Measurements from ENCODE around the gene CTBP2.
"Not testable (repeated sequence)": the region's sequence is repeated elsewhere in the genome, so short reads cannot be mapped to it uniquely, and the experiment has no call there.

The CTBP2 gene

GRCh38 chr10:125186431-125187170 is 26.2 kb upstream of the CTBP2 start:
- no peak for DNase-seq

DNA sequence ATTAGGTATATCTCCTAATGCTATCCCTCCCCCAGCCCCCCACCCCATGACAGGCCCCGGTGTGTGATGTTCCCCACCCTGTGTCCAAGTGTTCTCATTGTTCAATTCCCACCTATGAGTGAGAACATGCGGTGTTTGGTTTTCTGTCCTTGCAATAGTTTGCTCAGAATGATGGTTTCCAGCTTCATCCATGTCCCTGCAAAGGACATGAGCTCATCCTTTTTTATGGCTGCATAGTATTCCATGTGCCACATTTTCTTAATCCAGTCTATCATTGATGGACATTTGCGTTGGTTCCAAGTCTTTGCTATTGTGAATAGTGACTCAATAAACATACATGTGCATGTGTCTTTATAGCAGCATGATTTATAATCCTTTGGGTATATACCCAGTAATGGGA is 18.7 kb upstream of the CTBP2 start:
- not testable (repeated sequence) for DNase-seq

GRCh38 chr10:125177641-125178640 is 17.6 kb upstream of the CTBP2 start:
- DNase-seq = no peak

- no peak for DNase-seq
Observed at GRCh38 chr10:125175807-125176206, 15.4 kb upstream of the CTBP2 start.

DNA sequence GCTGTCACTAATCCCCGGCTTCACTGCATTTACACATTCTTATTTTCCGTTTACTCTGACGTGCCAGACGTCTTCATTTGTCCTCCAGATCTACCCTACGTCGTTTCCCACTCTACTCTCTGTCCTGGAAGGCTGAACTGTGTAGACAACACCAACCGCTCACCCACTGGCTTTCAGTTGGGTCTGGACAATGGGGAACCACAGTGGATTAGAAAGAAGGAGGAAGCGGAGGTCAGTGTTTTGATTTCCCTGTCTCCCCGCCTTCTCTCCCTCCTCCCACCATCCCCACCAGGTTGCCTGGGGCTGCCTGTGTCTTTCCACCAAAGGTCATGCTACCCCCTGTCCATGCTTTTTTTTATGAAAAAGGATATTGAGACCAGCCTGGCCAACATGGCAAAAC is 14.0 kb upstream of the CTBP2 start:
- DNase-seq = no peak

DNA sequence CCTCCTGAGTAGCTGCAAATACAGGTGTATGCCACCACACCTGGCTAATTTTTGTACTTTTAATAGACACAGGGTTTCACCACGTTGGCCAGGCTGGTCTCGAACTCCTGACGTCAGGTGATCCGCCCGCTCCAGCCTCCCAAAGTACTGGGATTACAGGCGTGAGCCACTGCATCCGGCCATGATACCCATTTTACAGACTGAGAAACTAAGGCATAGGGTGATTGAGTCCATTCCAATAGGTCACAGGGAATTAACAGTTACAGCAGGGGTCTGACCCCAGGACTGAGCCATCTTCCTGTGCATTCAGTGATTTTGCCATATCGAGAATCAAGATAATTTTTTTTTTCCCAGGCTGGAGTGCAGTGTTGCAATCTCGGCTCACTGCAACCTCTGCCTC is 12.3 kb upstream of the CTBP2 start:
- no peak for DNase-seq

DNA sequence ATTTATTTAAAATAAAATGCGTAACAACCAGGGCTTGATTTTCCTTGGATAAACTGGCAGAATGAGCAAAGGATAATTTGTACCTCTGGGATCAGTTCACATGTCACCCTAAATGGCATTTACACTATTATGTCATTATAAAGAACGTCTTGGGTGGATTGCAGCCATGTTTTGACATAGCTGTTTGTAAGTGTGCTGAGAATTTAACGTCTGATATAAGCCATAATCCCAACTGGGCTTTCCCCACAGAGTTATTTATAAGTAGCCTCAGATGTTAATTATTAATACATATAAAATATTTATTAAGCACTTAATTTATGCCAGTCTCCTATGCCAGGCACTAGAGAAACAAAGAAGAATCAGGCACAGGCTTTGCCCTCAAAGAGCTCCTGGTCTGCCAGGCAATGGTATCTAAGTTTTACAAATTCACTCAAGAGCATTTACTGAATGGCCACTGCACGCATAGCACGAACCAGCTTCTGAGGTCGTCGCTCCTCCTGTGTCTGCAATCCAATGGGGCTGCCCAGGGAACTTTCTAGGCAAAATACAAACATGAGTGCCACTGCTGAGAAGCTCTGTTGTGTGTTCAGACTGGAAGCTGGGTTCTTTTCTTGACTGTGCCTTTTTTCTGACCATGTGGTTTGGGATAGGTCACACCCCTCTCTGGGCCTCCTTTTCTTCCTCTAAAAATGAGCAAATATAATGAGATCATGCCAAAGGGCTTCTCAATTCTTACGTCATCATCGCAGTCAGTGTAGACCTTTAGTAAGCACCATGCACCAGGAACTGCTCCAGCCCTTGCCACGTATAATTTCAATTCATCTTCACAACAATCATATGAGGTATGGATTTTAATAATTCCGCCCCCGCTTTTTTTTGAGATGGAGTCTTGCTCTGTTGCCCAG is 11.3 kb upstream of the CTBP2 start:
- DNase-seq = no peak

GRCh38 chr10:125169915-125170314 is 9.6 kb upstream of the CTBP2 start:
- DNase-seq = no peak

DNA sequence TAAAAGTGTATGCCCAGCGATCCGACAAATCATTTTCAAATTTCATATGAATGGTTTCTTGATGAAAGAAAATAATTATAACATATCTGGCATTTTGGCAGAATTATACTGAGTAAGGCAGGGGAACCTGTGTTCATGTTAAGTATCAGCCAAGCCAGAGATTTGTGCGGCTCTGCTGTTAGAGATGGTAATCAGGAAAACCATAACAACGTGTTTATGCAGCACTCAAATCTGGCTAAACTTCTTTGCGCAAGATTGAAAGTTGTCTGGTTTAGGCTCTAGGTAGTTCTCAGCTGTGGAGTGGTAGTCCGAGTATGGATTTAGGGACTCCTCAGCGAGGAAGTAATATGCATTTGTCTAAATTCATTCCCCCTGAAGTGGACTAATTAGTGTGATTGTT is 8.9 kb upstream of the CTBP2 start:
- no peak for DNase-seq

- DNase-seq = no peak
Observed at GRCh38 chr10:125166658-125167057, 6.3 kb upstream of the CTBP2 start.

- no peak for DNase-seq
Observed at GRCh38 chr10:125165584-125166573, 5.5 kb upstream of the CTBP2 start.

DNA sequence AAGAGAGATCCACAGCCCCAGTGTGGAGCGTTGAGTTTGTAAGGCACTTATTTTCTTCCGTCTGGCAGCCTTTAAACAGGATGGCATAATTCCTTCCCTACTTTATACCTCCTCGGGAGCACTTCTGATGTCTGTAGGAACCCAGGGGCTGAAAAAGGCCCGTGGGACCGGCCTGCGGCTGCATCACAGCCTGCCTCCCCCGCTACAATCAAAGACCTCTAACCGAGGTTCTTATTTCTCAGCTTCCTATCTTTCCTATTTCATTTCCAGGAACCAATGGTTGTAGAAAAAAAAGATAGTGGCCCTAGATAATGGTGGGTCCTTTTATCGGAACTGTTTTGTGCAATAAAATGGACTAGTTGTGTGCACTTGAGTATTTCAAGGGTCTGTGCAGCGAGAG is 4.1 kb upstream of the CTBP2 start:
- no peak for DNase-seq

- DNase-seq = no peak
Observed at GRCh38 chr10:125163803-125164202, 3.4 kb upstream of the CTBP2 start.

DNA sequence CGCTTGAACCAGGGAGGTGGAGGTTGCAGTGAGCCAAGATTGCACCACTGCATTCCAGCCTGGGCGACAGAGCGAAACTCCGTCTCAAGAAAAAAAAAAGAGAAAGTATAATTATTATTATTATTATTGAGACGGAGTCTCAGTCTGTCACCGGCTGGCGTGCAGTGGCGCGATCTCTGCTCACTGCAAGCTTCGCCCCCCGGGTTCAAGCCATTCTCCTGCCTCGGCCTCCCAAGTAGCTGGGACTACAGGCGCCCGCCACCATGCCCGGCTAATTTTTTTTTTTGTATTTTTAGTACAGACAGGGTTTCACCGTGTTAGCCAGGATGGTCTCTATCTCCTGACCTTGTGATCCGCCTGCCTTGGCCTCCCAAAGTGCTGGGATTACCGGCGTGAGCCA is 2.9 kb upstream of the CTBP2 start:
- DNase-seq = not testable (repeated sequence)

DNA sequence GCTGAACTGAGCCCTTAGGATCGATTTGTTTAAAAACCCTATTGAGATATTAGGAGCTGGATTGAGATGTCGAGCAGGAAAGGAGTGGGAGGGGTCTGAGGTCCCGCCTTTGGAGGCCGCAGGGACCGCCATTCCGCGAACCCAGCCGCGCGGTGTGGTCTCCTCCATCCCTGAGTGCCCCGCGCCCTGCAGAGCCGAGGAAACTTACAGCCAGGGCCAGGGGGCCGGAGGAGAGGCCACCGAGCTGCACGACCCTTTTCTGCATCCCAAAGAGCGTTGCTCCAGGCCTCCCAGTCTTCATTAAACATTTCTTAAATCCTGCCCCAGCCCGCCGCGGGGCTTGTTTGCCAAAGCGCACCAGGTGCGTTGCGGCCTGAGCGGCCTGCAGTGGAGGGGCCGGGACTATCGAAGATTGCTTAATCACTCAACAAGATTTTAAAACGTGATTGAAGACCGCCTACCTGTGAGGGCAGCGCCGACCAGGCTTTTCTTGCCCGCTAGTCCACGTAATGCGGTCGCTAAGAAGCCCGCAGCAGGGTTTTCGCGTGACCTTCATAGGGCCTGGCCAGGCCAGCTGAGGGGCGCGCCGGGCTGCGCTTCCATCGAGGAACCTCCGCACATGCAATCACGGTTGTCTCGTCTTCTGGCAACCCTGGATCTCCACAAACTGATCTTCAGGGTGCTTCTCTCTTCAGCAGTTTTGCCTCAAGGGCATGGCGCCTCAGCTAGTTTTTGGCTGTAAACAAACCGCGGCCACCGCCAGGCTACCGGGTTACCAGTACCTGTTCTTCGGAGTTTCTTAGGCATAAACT is 2.0 kb upstream of the CTBP2 start:
- DNase-seq = no peak

DNA sequence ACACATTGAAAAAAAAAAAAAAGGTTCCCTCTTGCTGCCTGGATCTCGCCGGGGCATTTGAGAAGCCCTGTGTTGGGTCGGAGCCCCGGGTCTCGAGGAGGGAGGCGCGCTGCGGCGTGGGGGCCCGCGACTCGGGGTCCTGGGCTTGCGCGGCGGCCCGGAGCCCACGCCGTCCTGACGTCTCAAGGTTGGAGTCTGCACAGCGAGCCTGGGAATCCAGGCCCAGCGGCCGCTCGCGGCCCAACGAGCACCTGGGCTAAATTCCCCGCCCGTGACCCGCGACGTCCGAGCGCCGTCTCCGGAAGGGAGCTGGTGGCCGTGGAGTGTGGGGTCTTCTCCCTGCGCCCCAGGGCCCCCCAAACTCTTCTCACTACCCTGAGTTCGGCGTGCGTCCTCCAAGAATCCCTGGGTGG is 1.4 kb upstream of the CTBP2 start:
- peak; percentile 76 for DNase-seq

GRCh38 chr10:125160856-125161706 is 718 bp upstream of the CTBP2 start:
- peak; percentile 80 for DNase-seq

DNA sequence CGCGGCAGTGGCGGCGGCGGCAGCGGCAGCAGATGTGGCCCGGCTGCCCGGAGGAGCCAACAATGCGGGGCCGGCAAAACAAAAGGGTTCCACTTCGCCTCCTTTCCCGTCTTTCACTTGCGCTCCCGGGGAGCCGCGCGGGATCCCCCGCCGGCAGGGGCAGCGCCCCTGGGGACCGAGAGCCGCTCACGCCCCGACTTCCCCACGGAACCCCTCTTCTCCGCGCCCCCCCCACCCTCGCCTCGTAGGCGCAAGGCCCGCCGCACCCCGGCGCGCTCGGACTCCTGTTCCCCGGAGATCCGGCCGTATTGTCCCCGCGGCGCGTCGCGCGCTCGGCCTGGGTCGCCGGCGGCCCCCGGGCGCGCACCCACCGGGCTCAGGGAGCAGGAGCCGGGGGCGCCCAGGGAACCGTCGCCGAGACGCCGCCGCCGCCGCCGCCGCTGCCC is 854 bp downstream of the CTBP2 start:
- DNase-seq = no peak

DNA sequence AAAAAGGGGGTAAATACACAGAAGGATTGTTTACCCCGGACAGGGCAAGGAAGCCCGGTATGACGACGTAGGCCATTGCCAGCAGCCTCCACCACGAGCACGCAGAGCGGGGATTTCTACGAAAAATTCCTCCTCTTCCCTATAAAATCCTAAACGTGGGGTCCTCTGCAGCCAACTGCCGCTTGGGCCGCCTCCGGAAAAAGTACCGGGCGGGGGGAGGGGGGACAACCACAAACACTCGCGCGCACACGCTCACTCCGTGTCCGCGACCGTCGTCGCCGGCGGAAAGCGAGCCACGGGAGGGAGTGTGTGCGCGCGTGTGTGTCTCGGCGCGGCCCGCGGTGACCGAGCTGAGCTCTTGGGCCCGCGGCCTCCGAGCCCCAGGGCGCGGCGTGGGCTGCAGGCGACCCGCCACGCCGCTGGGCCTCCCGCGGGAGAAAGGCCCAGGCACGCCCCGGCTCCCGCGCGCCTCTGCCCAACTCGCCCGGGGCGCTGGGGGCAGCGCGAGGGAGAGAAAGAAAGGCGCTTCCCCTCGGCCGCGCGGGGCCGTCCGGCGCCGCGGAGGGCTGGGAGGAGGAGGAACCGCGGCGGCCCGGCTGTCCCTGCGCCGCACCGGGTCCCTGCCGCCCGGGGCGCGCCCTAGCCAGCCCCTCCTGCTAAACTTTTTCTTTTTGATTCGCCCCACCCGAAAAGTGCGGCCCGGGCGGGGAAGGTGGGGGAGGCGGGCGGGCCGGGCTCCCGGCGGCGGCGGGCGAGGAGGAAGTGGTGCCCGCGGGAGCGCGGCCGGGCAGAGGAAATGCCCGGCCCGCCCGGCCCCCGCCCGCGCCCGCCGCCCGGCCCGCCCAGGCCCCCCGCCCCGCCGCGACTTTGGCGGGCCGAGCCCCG is 1.5 kb downstream of the CTBP2 start:
- DNase-seq = no peak

Measured in KG1 (cell line).